Caco-2 (cell line): ENCODE measurements around the gene E2F8. TPM values are rescaled to one million over a fixed set of nuclear protein-coding genes. Genes with fewer than 3 reads are reported as not detected.

Source experiments
- BruUV-seq: library from RNA; stranded (reverse); fragments of 400-500 nt; replicated peaks from 2 replicates; lab custom pipeline; 2021; lab: Mats Ljungman, UMichigan
- CTCF ChIA-PET: fragments of 300-600 bp; sonication (Branson Sonifier 250); formaldehyde crosslinking; loops from one replicate; lab custom pipeline; 2022; ENCODE audit warnings: antibody characterized with exemption; lab: Charles Lee
- POLR2A ChIA-PET: fragments of 300-600 bp; sonication (Branson Sonifier 250); formaldehyde crosslinking; loops from one replicate; lab custom pipeline; 2022; ENCODE audit warnings: antibody characterized with exemption; lab: Charles Lee
- DNase-seq, 2 experiments: peaks; one replicate each; pipeline versions ENCODE4 v3.0.0 to v3.0.0-alpha.2; 2020 to 2022
- H3K27me3 ChIP-seq: replicated peaks from 2 replicates; pipeline ENCODE4 v1.6.0; 2011; ENCODE audit warnings: low read length; ENCODE audit not compliant: control insufficient read depth, insufficient read depth
- H3K36me3 ChIP-seq: 2 replicates; pipeline ENCODE4 v1.5.1; 2011; ENCODE audit warnings: low read length; ENCODE audit not compliant: control insufficient read depth, insufficient read depth
- H3K4me1 ChIP-seq: fragments of 250-450 bp; sonication (Bioruptor Pico); 2 replicates; pipeline ENCODE4 v1.5.1; 2020; ENCODE audit warnings: mild to moderate bottlenecking
- H3K4me3 ChIP-seq: 2 replicates; pipeline ENCODE4 v1.5.1; 2011; ENCODE audit warnings: low read depth, mild to moderate bottlenecking, control low read depth, low read length
- H3K9me3 ChIP-seq: fragments of 250-450 bp; sonication (Bioruptor Pico); 2 replicates; pipeline ENCODE4 v1.5.1; 2020; ENCODE audit warnings: mild to moderate bottlenecking, moderate library complexity
- H3K27ac Mint-ChIP-seq: one replicate; pipeline ENCODE4 v1.8.0; 2022; ENCODE audit warnings: mixed read lengths; ENCODE audit not compliant: unreplicated experiment
- H3K27me3 Mint-ChIP-seq: one replicate; pipeline ENCODE4 v1.8.0; 2022; ENCODE audit warnings: mixed read lengths; ENCODE audit not compliant: insufficient read depth, unreplicated experiment
- H3K36me3 Mint-ChIP-seq: one replicate; pipeline ENCODE4 v1.8.0; 2022; ENCODE audit warnings: mild to moderate bottlenecking, mixed read lengths; ENCODE audit not compliant: insufficient read depth, unreplicated experiment
- H3K4me1 Mint-ChIP-seq: one replicate; pipeline ENCODE4 v1.8.0; 2022; ENCODE audit warnings: low read depth, mixed read lengths; ENCODE audit not compliant: unreplicated experiment
- H3K4me3 Mint-ChIP-seq: one replicate; pipeline ENCODE4 v1.8.0; 2022; ENCODE audit warnings: mild to moderate bottlenecking, moderate library complexity, mixed read lengths; ENCODE audit not compliant: unreplicated experiment
- H3K9me3 Mint-ChIP-seq: one replicate; pipeline ENCODE4 v1.8.0; 2022; ENCODE audit warnings: mixed read lengths; ENCODE audit not compliant: unreplicated experiment
- CTCF ChIP-seq, 2 experiments: fragments of 200-600 bp in 1 of 2; IDR thresholded peaks; 1 replicate in 1 of 2; 2 replicates in 1 of 2; pipeline versions ENCODE4 v1.5.1 to v1.8.0; 2011 to 2022; ENCODE audit warnings: antibody characterized with exemption in 1 of 2, control low read depth in 1 of 2, inconsistent platforms in 1 of 2, low read depth in 1 of 2, low read length in 1 of 2, mild to moderate bottlenecking in 1 of 2, moderate library complexity in 1 of 2; ENCODE audit not compliant: insufficient read depth in 1 of 2, severe bottlenecking in 1 of 2, unreplicated experiment in 1 of 2
- intact Hi-C: fragments of 100-400 bp; cut with micrococcal nuclease; formaldehyde crosslinking; loops from one replicate; pipeline ENCODE4 v1.10.0; 2022; ENCODE audit not compliant: unreplicated experiment
- total RNA-seq: library from RNA; stranded (reverse); gene quantifications from 2 replicates; pipeline ENCODE4 v1.2.3, GENCODE V29; 2022

E2F8 gene
- total RNA-seq, 1 experiment from 2014 or later, result 38.1 TPM

GRCh38 chr11:19196432-19196831 lies 44.3 kb downstream of the E2F8 start:
- CTCF ChIA-PET, result no interaction called here
- H3K27me3 Mint-ChIP-seq, result no peaks in the 10 kb centered on the region
- H3K27me3 ChIP-seq, result no peaks in the 10 kb centered on the region

GRCh38 chr11:19194620-19195308 lies 46.0 kb downstream of the E2F8 start:
- Histone ChIP-seq H3K36me3 (no peaks in the 10 kb centered on the region), H3K27me3 (no peaks in the 10 kb centered on the region), H3K4me3 (no peak overlapping the region), H3K9me3 (no peaks in the 10 kb centered on the region), H3K4me1 (peaks cover 3% of the 10 kb centered on the region; the same call in 1 of the 2 replicates)
- H3K27me3 Mint-ChIP-seq, result no peaks in the 10 kb centered on the region
- TF ChIP-seq CTCF (IDR thresholded peaks at IDR 0.05; ENCODE audit: insufficient read depth in 1 of 2, low read depth in 1 of 2, low read length in 1 of 2, severe bottlenecking in 1 of 2, unreplicated experiment in 1 of 2), result no peak
- H3K27ac Mint-ChIP-seq, result no peak overlapping the region
- no peaks in the 10 kb centered on the region for H3K36me3 Mint-ChIP-seq
- ChIA-PET POLR2A (no interaction called here), CTCF (no interaction called here)
- no TSS peak for BruUV-seq
- intact Hi-C loops, result no loop called here
- H3K4me3 Mint-ChIP-seq, result no peak overlapping the region
- no peak for DNase-seq
- H3K4me1 Mint-ChIP-seq, result peaks cover 5% of the 10 kb centered on the region
- H3K9me3 Mint-ChIP-seq, result no peaks in the 10 kb centered on the region

More at GRCh38 chr11:19196432-19196831, 44.3 kb downstream of the E2F8 start:
- DNase-seq, result no peak
- Histone ChIP-seq H3K36me3 (no peaks in the 10 kb centered on the region), H3K4me3 (no peak overlapping the region), H3K4me1 (peaks cover 10% of the 10 kb centered on the region), H3K9me3 (no peaks in the 10 kb centered on the region)
- peaks cover 14% of the 10 kb centered on the region for H3K4me1 Mint-ChIP-seq
- no peaks in the 10 kb centered on the region for H3K9me3 Mint-ChIP-seq
- POLR2A ChIA-PET, result no interaction called here
- intact Hi-C loops, result no loop called here
- no peak for TF ChIP-seq CTCF (IDR thresholded peaks at IDR 0.05; ENCODE audit: insufficient read depth in 1 of 2, low read depth in 1 of 2, low read length in 1 of 2, severe bottlenecking in 1 of 2, unreplicated experiment in 1 of 2)
- H3K27ac Mint-ChIP-seq, result no peak overlapping the region
- no peaks in the 10 kb centered on the region for H3K36me3 Mint-ChIP-seq
- no TSS peak for BruUV-seq
- no peak overlapping the region for H3K4me3 Mint-ChIP-seq

GRCh38 chr11:19193916-19194315 lies 46.8 kb downstream of the E2F8 start:
- Mint-ChIP-seq H3K4me1 (no peaks in the 10 kb centered on the region), H3K9me3 (no peaks in the 10 kb centered on the region), H3K27me3 (no peaks in the 10 kb centered on the region), H3K4me3 (no peak overlapping the region), H3K36me3 (no peaks in the 10 kb centered on the region), H3K27ac (no peak overlapping the region)
- POLR2A ChIA-PET, result no interaction called here
- no peak for TF ChIP-seq CTCF (IDR thresholded peaks at IDR 0.05; ENCODE audit: insufficient read depth in 1 of 2, low read depth in 1 of 2, low read length in 1 of 2, severe bottlenecking in 1 of 2, unreplicated experiment in 1 of 2)
- intact Hi-C loops, result no loop called here
- Histone ChIP-seq H3K4me3 (no peak overlapping the region), H3K9me3 (no peaks in the 10 kb centered on the region), H3K36me3 (no peaks in the 10 kb centered on the region), H3K4me1 (no peaks in the 10 kb centered on the region; the same call in 1 of the 2 replicates), H3K27me3 (no peaks in the 10 kb centered on the region)
- no peak for DNase-seq
- CTCF ChIA-PET, result no interaction called here
- BruUV-seq, result no TSS peak
